HCT116 (cell line): ENCODE data around the gene RADIL. TPM values are rescaled to one million over a fixed set of nuclear protein-coding genes. Genes with fewer than 3 reads are reported as not detected.

ENCODE experiments used
- ATAC-seq: fragments of 200-7000 bp; cut with Tn5 transposase; 2 replicates; pipeline ENCODE4 v1.9.1; 2020; ENCODE audit warnings: mild to moderate bottlenecking, moderate library complexity
- BruUV-seq: library from RNA; stranded (reverse); fragments of 400-500 nt; replicated peaks from 2 replicates; lab custom pipeline; 2021; lab: Mats Ljungman, UMichigan
- CTCF ChIA-PET: fragments of 300-600 bp; sonication (Branson Sonifier 250); formaldehyde crosslinking; loops from one replicate; lab custom pipeline; 2021; ENCODE audit warnings: antibody characterized with exemption; lab: Charles Lee
- POLR2A ChIA-PET: fragments of 300-600, 350-600 bp; sonication (Branson Sonifier 250); formaldehyde crosslinking; loops from one replicate; lab custom pipeline; 2021; ENCODE audit warnings: antibody characterized with exemption; lab: Charles Lee
- RAD21 ChIA-PET, 2 experiments: fragments of 300-600 bp; sonication (Branson Sonifier 250); formaldehyde crosslinking; loops; one replicate each; lab custom pipeline; 2023; ENCODE audit warnings: low total read pairs in 2 of 2; ENCODE audit not compliant: uncharacterized antibody in 2 of 2, unreplicated experiment in 2 of 2, low non-redundant PET in 1 of 2; lab: Charles Lee
- DNase-seq: peaks from one replicate; pipeline ENCODE4 v3.0.0-alpha.2; 2010; ENCODE audit warnings: low read depth, low spot score
- H2AFZ ChIP-seq: fragments of 200-600 bp; shearing (Covaris generic), sonication (generic); 2 replicates; pipeline ENCODE4 v1.6.1; 2017; ENCODE audit warnings: low read depth, mixed run types, mixed read lengths, antibody characterized with exemption, low read length; ENCODE audit not compliant: poor library complexity, severe bottlenecking
- H3K27ac ChIP-seq: 2 replicates; pipeline ENCODE4 v1.5.1; 2012; ENCODE audit warnings: low read depth, low read length
- H3K27me3 ChIP-seq: fragments of 200-600 bp; sonication (generic); 2 replicates; pipeline ENCODE4 v1.6.1; 2016; ENCODE audit warnings: mixed run types, low read length, mixed read lengths; ENCODE audit not compliant: insufficient read depth
- H3K36me3 ChIP-seq, 2 experiments: fragments of 200-500 bp in 1 of 2; fragments of 200-600 bp in 1 of 2; sonication (Bioruptor generic) in 1 of 2; sonication (generic) in 1 of 2; 2 replicates each; pipeline versions ENCODE4 v1.5.1 to v1.6.1; 2014 to 2016; ENCODE audit warnings: low read length in 2 of 2, inconsistent platforms in 1 of 2, mixed read lengths in 1 of 2, mixed run types in 1 of 2; ENCODE audit not compliant: insufficient read depth in 2 of 2, control insufficient read depth in 1 of 2
- H3K4me1 ChIP-seq, 2 experiments: fragments of 200-600 bp in 1 of 2; sonication (generic) in 1 of 2; 2 replicates each; pipeline versions ENCODE4 v1.5.1 to v1.6.1; 2012 to 2017; ENCODE audit warnings: low read length in 2 of 2, inconsistent platforms in 1 of 2, mild to moderate bottlenecking in 1 of 2, mixed read lengths in 1 of 2, mixed run types in 1 of 2, moderate library complexity in 1 of 2; ENCODE audit not compliant: insufficient read depth in 2 of 2, control insufficient read depth in 1 of 2
- H3K4me2 ChIP-seq: fragments of 200-600 bp; sonication (generic); 2 replicates; pipeline ENCODE4 v1.6.1; 2017; ENCODE audit warnings: mixed run types, low read length, mixed read lengths
- H3K4me3 ChIP-seq, 2 experiments: fragments of 200-600 bp in 1 of 2; sonication (generic) in 1 of 2; replicated peaks in 1 of 2; 2 replicates each; pipeline ENCODE4 v1.5.1; 2011 to 2016; ENCODE audit warnings: low read length in 2 of 2, control low read depth in 1 of 2, low read depth in 1 of 2, mild to moderate bottlenecking in 1 of 2, mixed read lengths in 1 of 2, mixed run types in 1 of 2
- H3K79me2 ChIP-seq: fragments of 200-600 bp; sonication (generic); 2 replicates; pipeline ENCODE4 v1.6.1; 2017; ENCODE audit warnings: mild to moderate bottlenecking, mixed run types, low read length, moderate library complexity, mixed read lengths; ENCODE audit not compliant: insufficient read depth
- H3K9ac ChIP-seq: fragments of 200-600 bp; sonication (generic); 2 replicates; pipeline ENCODE4 v1.6.1; 2016; ENCODE audit warnings: low read length, mixed read lengths
- H3K9me2 ChIP-seq: fragments of 200-600 bp; sonication (generic), shearing (Covaris generic); 2 replicates; pipeline ENCODE4 v1.6.1; 2017; ENCODE audit warnings: mixed run types, mild to moderate bottlenecking, moderate library complexity; ENCODE audit not compliant: insufficient read depth
- H3K9me3 ChIP-seq, 2 experiments: fragments of 200-500 bp in 1 of 2; fragments of 200-600 bp in 1 of 2; sonication (Bioruptor generic) in 1 of 2; sonication (generic) in 1 of 2; 2 replicates each; pipeline ENCODE4 v1.6.1; 2014 to 2017; ENCODE audit warnings: low read length in 2 of 2, mixed read lengths in 2 of 2, inconsistent platforms in 1 of 2, low read depth in 1 of 2, mild to moderate bottlenecking in 1 of 2, mixed run types in 1 of 2, moderate library complexity in 1 of 2; ENCODE audit not compliant: control insufficient read depth in 1 of 2, insufficient read depth in 1 of 2
- H4K20me1 ChIP-seq: fragments of 200-600 bp; sonication (generic), shearing (Covaris generic); 2 replicates; pipeline ENCODE4 v1.6.1; 2017; ENCODE audit warnings: mixed run types, mild to moderate bottlenecking, moderate library complexity; ENCODE audit not compliant: insufficient read depth
- CBX3 ChIP-seq: IDR thresholded peaks from 2 replicates; pipeline ENCODE4 v1.6.1; 2012; ENCODE audit warnings: low read depth
- EGR1 ChIP-seq: IDR thresholded peaks from 2 replicates; pipeline ENCODE4 v1.6.1; 2012; ENCODE audit warnings: low read depth
- ELF1 ChIP-seq: IDR thresholded peaks from 2 replicates; pipeline ENCODE4 v1.6.1; 2012; ENCODE audit warnings: low read depth, borderline replicate concordance
- EZH2 ChIP-seq: fragments of 200-600 bp; sonication (generic); IDR thresholded peaks from 2 replicates; pipeline ENCODE4 v1.6.1; 2017; ENCODE audit warnings: antibody characterized with exemption, mixed run types
- EZH2phosphoT487 ChIP-seq: fragments of 200-600 bp; IDR thresholded peaks from 2 replicates; pipeline ENCODE4 v1.6.1; 2018; ENCODE audit warnings: antibody characterized with exemption, borderline replicate concordance
- FOSL1 ChIP-seq: IDR thresholded peaks from 2 replicates; pipeline ENCODE4 v1.6.1; 2012; ENCODE audit warnings: low read depth
- JUND ChIP-seq: IDR thresholded peaks from 2 replicates; pipeline ENCODE4 v1.6.1; 2012
- POLR2A ChIP-seq: IDR thresholded peaks from 2 replicates; pipeline ENCODE4 v1.7.0; 2011; ENCODE audit warnings: borderline replicate concordance; ENCODE audit not compliant: insufficient read depth, insufficient read length; ENCODE audit errors: extremely low read depth
- POLR2AphosphoS5 ChIP-seq: IDR thresholded peaks from 2 replicates; pipeline ENCODE4 v1.6.1; 2011; ENCODE audit warnings: mild to moderate bottlenecking, low read depth, low read length, moderate library complexity
- RAD21 ChIP-seq: IDR thresholded peaks from 2 replicates; pipeline ENCODE4 v1.6.1; 2012; ENCODE audit warnings: low read depth, mild to moderate bottlenecking
- SIN3A ChIP-seq: IDR thresholded peaks from 2 replicates; pipeline ENCODE4 v1.6.1; 2012; ENCODE audit warnings: low read depth
- SP1 ChIP-seq: IDR thresholded peaks from 2 replicates; pipeline ENCODE4 v1.6.1; 2012; ENCODE audit warnings: low read depth
- SRF ChIP-seq: IDR thresholded peaks from 2 replicates; pipeline ENCODE4 v1.6.1; 2012; ENCODE audit warnings: low read depth
- YY1 ChIP-seq: IDR thresholded peaks from 2 replicates; pipeline ENCODE4 v1.6.1; 2011; ENCODE audit warnings: low read length, low read depth, moderate library complexity, mild to moderate bottlenecking; ENCODE audit not compliant: insufficient replicate concordance; ENCODE audit errors: extremely low read depth
- ZNF274 ChIP-seq: fragments of 200-500 bp; sonication (Bioruptor generic); IDR thresholded peaks from 2 replicates; pipeline ENCODE4 v1.6.1; 2014; ENCODE audit warnings: mild to moderate bottlenecking, low read depth, low read length, inconsistent platforms
- intact Hi-C: fragments of 100-400 bp; cut with micrococcal nuclease; formaldehyde crosslinking; loops from 2 replicates; pipeline ENCODE4 v1.10.0; 2022
- total RNA-seq: library from RNA; stranded (reverse); gene quantifications from one replicate; pipeline ENCODE4 v1.2.1, GENCODE V29; 2021; ENCODE audit not compliant: unreplicated experiment
- TF ChIP-seq, protein P1 (sequence below): IDR thresholded peaks from 2 replicates; pipeline ENCODE4 v1.6.1; 2012
- TF ChIP-seq, protein P2 (sequence below), 3 experiments: fragments of 200-600 bp in 1 of 3; sonication (generic) in 1 of 3; IDR thresholded peaks in 2 of 3; conservative IDR thresholded peaks in 1 of 3; 2 replicates each; pipeline ENCODE4 v1.5.1; 2012 to 2017; ENCODE audit warnings: low read depth in 2 of 3, low read length in 2 of 3, antibody characterized with exemption in 1 of 3, borderline replicate concordance in 1 of 3, control low read depth in 1 of 3, mild to moderate bottlenecking in 1 of 3, mixed read lengths in 1 of 3, mixed run types in 1 of 3, moderate library complexity in 1 of 3; ENCODE audit not compliant: insufficient read depth in 1 of 3
- TF ChIP-seq, protein P3 (sequence below): IDR thresholded peaks from 2 replicates; pipeline ENCODE4 v1.6.1; 2012
- TF ChIP-seq, protein P4 (sequence below): IDR thresholded peaks from 2 replicates; pipeline ENCODE4 v1.6.1; 2012; ENCODE audit warnings: low read depth

Gene RADIL
- total RNA-seq, 1 experiment from 2014 or later, result 5.3 TPM

DNA sequence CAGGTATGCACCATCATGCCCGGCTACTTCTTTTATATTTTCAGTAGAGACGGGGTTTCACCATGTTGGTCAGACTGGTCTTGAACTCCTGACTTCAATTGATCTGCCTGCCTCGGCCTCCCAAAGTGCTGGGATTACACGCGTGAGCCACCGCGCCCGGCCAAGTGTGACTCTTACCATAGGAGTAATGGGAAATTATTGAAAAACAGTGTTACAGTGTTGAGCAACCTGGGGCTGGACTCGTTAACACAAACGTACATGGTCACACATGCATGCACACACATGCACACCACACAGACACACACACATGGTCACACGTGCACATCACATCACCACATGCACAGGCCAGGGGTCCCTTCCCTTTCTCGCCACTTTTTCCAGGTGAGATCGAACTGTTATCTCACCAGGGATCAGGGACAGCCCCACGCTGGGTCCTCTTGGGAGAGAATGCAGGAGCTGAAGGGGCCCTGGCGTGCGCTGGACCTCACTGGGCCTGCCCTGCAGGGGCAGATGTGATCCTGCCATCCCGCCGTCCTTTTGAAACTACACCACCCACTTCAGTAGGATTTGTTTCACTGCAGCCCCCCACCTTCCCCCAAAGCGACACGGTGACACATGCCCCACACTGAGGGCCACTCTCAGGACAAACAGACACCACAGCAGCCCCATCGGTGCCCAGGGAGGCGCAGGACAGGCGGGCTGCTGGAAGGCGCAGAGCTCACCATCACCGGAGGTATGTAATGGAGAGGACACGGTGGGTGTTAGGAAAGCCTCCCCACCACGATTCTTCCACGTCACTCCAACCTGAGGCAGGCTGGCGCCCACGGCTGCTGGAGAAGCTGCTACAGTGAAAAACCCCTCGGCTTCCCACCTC is 10.2 kb downstream of the RADIL start:
- intact Hi-C loops, result no loop called here
- Histone ChIP-seq H4K20me1 (no peaks in the 10 kb centered on the region), H3K36me3 (no peaks in the 10 kb centered on the region; a peak in 1 of 4 replicates), H3K4me2 (no peak overlapping the region), H3K27ac (no peak overlapping the region), H3K4me1 (no peaks in the 10 kb centered on the region), H3K4me3 (no peak overlapping the region), H3K27me3 (no peaks in the 10 kb centered on the region), H2AFZ (no peak overlapping the region), H3K79me2 (no peaks in the 10 kb centered on the region; the same call in 1 of the 2 replicates), H3K9ac (no peak overlapping the region), H3K9me3 (no peaks in the 10 kb centered on the region), H3K9me2 (no peaks in the 10 kb centered on the region)
- CTCF ChIA-PET, result no interaction called here
- ATAC-seq, result no peak
- TF ChIP-seq ELF1 (no peak), SRF (no peak), RAD21 (no peak), POLR2A (no peak), POLR2AphosphoS5 (no peak), SIN3A (no peak), EZH2phosphoT487 (no peak), JUND (no peak), SP1 (no peak), YY1 (no peak), EZH2 (no peak), ZNF274 (no peak), EGR1 (no peak), CBX3 (no peak), FOSL1 (no peak)
- TF ChIP-seq, protein P1, sequence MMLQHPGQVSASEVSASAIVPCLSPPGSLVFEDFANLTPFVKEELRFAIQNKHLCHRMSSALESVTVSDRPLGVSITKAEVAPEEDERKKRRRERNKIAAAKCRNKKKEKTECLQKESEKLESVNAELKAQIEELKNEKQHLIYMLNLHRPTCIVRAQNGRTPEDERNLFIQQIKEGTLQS, result no peak
- TF ChIP-seq, protein P2, sequence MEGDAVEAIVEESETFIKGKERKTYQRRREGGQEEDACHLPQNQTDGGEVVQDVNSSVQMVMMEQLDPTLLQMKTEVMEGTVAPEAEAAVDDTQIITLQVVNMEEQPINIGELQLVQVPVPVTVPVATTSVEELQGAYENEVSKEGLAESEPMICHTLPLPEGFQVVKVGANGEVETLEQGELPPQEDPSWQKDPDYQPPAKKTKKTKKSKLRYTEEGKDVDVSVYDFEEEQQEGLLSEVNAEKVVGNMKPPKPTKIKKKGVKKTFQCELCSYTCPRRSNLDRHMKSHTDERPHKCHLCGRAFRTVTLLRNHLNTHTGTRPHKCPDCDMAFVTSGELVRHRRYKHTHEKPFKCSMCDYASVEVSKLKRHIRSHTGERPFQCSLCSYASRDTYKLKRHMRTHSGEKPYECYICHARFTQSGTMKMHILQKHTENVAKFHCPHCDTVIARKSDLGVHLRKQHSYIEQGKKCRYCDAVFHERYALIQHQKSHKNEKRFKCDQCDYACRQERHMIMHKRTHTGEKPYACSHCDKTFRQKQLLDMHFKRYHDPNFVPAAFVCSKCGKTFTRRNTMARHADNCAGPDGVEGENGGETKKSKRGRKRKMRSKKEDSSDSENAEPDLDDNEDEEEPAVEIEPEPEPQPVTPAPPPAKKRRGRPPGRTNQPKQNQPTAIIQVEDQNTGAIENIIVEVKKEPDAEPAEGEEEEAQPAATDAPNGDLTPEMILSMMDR (IDR thresholded peaks at IDR 0.05 in 2 of 3, conservative IDR thresholded peaks at IDR 0.05 in 1 of 3; ENCODE audit: borderline replicate concordance in 1 of 3, insufficient read depth in 1 of 3, low read depth in 2 of 3, low read length in 2 of 3), result no peak
- TF ChIP-seq, protein P3, sequence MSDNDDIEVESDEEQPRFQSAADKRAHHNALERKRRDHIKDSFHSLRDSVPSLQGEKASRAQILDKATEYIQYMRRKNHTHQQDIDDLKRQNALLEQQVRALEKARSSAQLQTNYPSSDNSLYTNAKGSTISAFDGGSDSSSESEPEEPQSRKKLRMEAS, result no peak
- TF ChIP-seq, protein P4, sequence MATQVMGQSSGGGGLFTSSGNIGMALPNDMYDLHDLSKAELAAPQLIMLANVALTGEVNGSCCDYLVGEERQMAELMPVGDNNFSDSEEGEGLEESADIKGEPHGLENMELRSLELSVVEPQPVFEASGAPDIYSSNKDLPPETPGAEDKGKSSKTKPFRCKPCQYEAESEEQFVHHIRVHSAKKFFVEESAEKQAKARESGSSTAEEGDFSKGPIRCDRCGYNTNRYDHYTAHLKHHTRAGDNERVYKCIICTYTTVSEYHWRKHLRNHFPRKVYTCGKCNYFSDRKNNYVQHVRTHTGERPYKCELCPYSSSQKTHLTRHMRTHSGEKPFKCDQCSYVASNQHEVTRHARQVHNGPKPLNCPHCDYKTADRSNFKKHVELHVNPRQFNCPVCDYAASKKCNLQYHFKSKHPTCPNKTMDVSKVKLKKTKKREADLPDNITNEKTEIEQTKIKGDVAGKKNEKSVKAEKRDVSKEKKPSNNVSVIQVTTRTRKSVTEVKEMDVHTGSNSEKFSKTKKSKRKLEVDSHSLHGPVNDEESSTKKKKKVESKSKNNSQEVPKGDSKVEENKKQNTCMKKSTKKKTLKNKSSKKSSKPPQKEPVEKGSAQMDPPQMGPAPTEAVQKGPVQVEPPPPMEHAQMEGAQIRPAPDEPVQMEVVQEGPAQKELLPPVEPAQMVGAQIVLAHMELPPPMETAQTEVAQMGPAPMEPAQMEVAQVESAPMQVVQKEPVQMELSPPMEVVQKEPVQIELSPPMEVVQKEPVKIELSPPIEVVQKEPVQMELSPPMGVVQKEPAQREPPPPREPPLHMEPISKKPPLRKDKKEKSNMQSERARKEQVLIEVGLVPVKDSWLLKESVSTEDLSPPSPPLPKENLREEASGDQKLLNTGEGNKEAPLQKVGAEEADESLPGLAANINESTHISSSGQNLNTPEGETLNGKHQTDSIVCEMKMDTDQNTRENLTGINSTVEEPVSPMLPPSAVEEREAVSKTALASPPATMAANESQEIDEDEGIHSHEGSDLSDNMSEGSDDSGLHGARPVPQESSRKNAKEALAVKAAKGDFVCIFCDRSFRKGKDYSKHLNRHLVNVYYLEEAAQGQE, result no peak
- no TSS peak for BruUV-seq
- no peak for DNase-seq
- RAD21 ChIA-PET, result no interaction called here
- POLR2A ChIA-PET, result no interaction called here
